DND-41 (cell line): ENCODE data around the gene DENND2A.
A peak's percentile ranks its signal among the peaks of the same experiment; 100 is the strongest.
"Not testable (repeated sequence)": the region's sequence is repeated elsewhere in the genome, so short reads cannot be mapped to it uniquely, and the experiment has no call there.

Experiments
- ATAC-seq: fragments of 200-7000 bp; cut with Tn5 transposase; 3 replicates; pipeline ENCODE4 v1.9.1; 2021; ENCODE audit warnings: low read depth; ENCODE audit not compliant: insufficient read depth
- DNase-seq: peaks from one replicate; pipeline ENCODE4 v3.0.0-alpha.2; 2020
- H2AFZ ChIP-seq: 2 replicates; pipeline ENCODE4 v1.6.0; 2012; ENCODE audit warnings: low read depth, low read length
- H3K27ac ChIP-seq: 2 replicates; pipeline ENCODE4 v1.5.1; 2012; ENCODE audit warnings: low read length, inconsistent platforms
- H3K27me3 ChIP-seq: fragments of 200-600 bp; sonication (generic); 2 replicates; pipeline ENCODE4 v1.6.0; 2012; ENCODE audit warnings: low read length, mild to moderate bottlenecking, inconsistent platforms; ENCODE audit not compliant: insufficient read depth, poor library complexity
- H3K36me3 ChIP-seq: 2 replicates; pipeline ENCODE4 v1.5.1; 2012; ENCODE audit warnings: low read length, inconsistent platforms; ENCODE audit not compliant: insufficient read depth
- H3K4me1 ChIP-seq: 2 replicates; pipeline ENCODE4 v1.5.1; 2012; ENCODE audit warnings: mild to moderate bottlenecking, low read length; ENCODE audit not compliant: insufficient read depth
- H3K4me2 ChIP-seq: 2 replicates; pipeline ENCODE4 v1.6.0; 2012; ENCODE audit warnings: mild to moderate bottlenecking, moderate library complexity, low read length, inconsistent platforms; ENCODE audit not compliant: insufficient read depth
- H3K4me3 ChIP-seq, 2 experiments: fragments of 200-600 bp in 1 of 2; shearing (Covaris generic) in 1 of 2; 2 replicates each; pipeline ENCODE4 v1.5.1; 2012 to 2016; ENCODE audit warnings: inconsistent platforms in 2 of 2, low read length in 2 of 2, mild to moderate bottlenecking in 2 of 2, low read depth in 1 of 2, moderate library complexity in 1 of 2
- H3K79me2 ChIP-seq: 2 replicates; pipeline ENCODE4 v1.6.0; 2012; ENCODE audit warnings: low read length, inconsistent platforms; ENCODE audit not compliant: insufficient read depth
- H3K9ac ChIP-seq: 2 replicates; pipeline ENCODE4 v1.6.0; 2012; ENCODE audit warnings: low read depth, mild to moderate bottlenecking, inconsistent platforms, low read length, moderate library complexity
- H3K9me3 ChIP-seq: 2 replicates; pipeline ENCODE4 v1.5.1; 2012; ENCODE audit warnings: low read length, moderate library complexity, mild to moderate bottlenecking, inconsistent platforms; ENCODE audit not compliant: insufficient read depth, severe bottlenecking
- H4K20me1 ChIP-seq: 2 replicates; pipeline ENCODE4 v1.6.0; 2012; ENCODE audit warnings: low read length; ENCODE audit not compliant: insufficient read depth
- EZH2 ChIP-seq: IDR thresholded peaks from 3 replicates; pipeline ENCODE4 v1.6.1; 2012; ENCODE audit warnings: borderline replicate concordance, low read depth, mild to moderate bottlenecking, moderate library complexity, low read length, inconsistent platforms; ENCODE audit not compliant: severe bottlenecking
- TF ChIP-seq, protein P1 (sequence below): IDR thresholded peaks from 2 replicates; pipeline ENCODE4 v1.5.1; 2012; ENCODE audit warnings: borderline replicate concordance, low read length, moderate library complexity, mild to moderate bottlenecking; ENCODE audit not compliant: poor library complexity, severe bottlenecking; ENCODE audit errors: extremely low read depth

Gene DENND2A

GRCh38 chr7:140672382-140673062 is 31.9 kb upstream of the DENND2A start, which contains the start of gene ADCK2:
TSS of gene ADCK2 (plus strand) at chr7:140672945. CDS start at chr7:140673331, 386 bp downstream.
- H3K4me3 ChIP-seq = peak within 1 kb of the TSS; percentile 21 to 75; a peak in 3 of 4 replicates
- peak within 1 kb of the TSS; percentile 80 for H2AFZ ChIP-seq
- DNase-seq (peak; percentile 75), ATAC-seq (peak; percentile 80)
- peaks cover 17% of the 10 kb centered on the region for H3K79me2 ChIP-seq
- H3K9ac ChIP-seq = peak within 1 kb of the TSS; percentile 72
- no peaks in the 10 kb centered on the region for H3K27me3 ChIP-seq
- H3K4me2 ChIP-seq = peak within 1 kb of the TSS; percentile 88
- no peak for TF ChIP-seq EZH2
- TF ChIP-seq, protein P1, sequence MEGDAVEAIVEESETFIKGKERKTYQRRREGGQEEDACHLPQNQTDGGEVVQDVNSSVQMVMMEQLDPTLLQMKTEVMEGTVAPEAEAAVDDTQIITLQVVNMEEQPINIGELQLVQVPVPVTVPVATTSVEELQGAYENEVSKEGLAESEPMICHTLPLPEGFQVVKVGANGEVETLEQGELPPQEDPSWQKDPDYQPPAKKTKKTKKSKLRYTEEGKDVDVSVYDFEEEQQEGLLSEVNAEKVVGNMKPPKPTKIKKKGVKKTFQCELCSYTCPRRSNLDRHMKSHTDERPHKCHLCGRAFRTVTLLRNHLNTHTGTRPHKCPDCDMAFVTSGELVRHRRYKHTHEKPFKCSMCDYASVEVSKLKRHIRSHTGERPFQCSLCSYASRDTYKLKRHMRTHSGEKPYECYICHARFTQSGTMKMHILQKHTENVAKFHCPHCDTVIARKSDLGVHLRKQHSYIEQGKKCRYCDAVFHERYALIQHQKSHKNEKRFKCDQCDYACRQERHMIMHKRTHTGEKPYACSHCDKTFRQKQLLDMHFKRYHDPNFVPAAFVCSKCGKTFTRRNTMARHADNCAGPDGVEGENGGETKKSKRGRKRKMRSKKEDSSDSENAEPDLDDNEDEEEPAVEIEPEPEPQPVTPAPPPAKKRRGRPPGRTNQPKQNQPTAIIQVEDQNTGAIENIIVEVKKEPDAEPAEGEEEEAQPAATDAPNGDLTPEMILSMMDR = no peak
- peaks cover 15% of the 10 kb centered on the region for H3K36me3 ChIP-seq
- H3K27ac ChIP-seq = peak within 1 kb of the TSS; percentile 64
- H3K9me3 ChIP-seq = no peaks in the 10 kb centered on the region
- no peaks in the 10 kb centered on the region for H4K20me1 ChIP-seq
- peaks cover 46% of the 10 kb centered on the region for H3K4me1 ChIP-seq

- Histone ChIP-seq H2AFZ (peak overlapping the region; percentile 80), H3K27me3 (no peaks in the 10 kb centered on the region), H3K4me1 (peaks cover 45% of the 10 kb centered on the region), H3K4me3 (peak overlapping the region in 1 of 2 experiments; percentile 75; a peak in 2 of 4 replicates), H3K4me2 (peak overlapping the region; percentile 88), H4K20me1 (no peaks in the 10 kb centered on the region), H3K9me3 (no peaks in the 10 kb centered on the region), H3K36me3 (peaks cover 13% of the 10 kb centered on the region), H3K79me2 (peaks cover 17% of the 10 kb centered on the region), H3K9ac (peak overlapping the region; percentile 72; the same call in 1 of the 2 replicates), H3K27ac (no peak overlapping the region)
- DNase-seq (no peak), ATAC-seq (no peak)
- TF ChIP-seq EZH2 = no peak
- TF ChIP-seq, protein P1 = no peak
Measured at GRCh38 chr7:140671966-140672365, 31.4 kb upstream of the DENND2A start.

- TF ChIP-seq, protein P1 = no peak
- TF ChIP-seq EZH2 = no peak
- Histone ChIP-seq H3K9me3 (no peaks in the 10 kb centered on the region), H3K4me3 (no peak overlapping the region), H4K20me1 (no peaks in the 10 kb centered on the region), H3K9ac (no peak overlapping the region), H3K27me3 (no peaks in the 10 kb centered on the region), H3K27ac (no peak overlapping the region), H3K36me3 (peaks cover 3% of the 10 kb centered on the region; the same call in 1 of the 2 replicates), H3K79me2 (peaks cover 16% of the 10 kb centered on the region), H3K4me2 (no peak overlapping the region), H2AFZ (no peak overlapping the region), H3K4me1 (peaks cover 31% of the 10 kb centered on the region)
- ATAC-seq (no peak), DNase-seq (no peak)
Measured at GRCh38 chr7:140670343-140670935, 29.8 kb upstream of the DENND2A start.

GRCh38 chr7:140669862-140670261 is 29.2 kb upstream of the DENND2A start:
- not testable (repeated sequence) for ATAC-seq, H3K36me3 ChIP-seq, H3K27ac ChIP-seq, H3K4me3 ChIP-seq, H3K4me2 ChIP-seq, H3K9me3 ChIP-seq, H3K27me3 ChIP-seq, DNase-seq, H2AFZ ChIP-seq, H4K20me1 ChIP-seq, H3K9ac ChIP-seq
- peaks cover 13% of the 10 kb centered on the region for H3K79me2 ChIP-seq
- peaks cover 26% of the 10 kb centered on the region for H3K4me1 ChIP-seq
